ENCODE measurements around the gene LTBP3. TPM values are rescaled to one million over a fixed set of nuclear protein-coding genes. Genes with fewer than 3 reads are reported as not detected.
A peak's percentile ranks its signal among the peaks of the same experiment; 100 is the strongest.

The LTBP3 gene
- total and polyA plus RNA-seq, 9 of the 15 experiments (the other 6 are each of a cell fraction or from before 2014, with no cell fraction given), result 0.06 to 20.5 (median 4.8) TPM

GRCh38 chr11:65540290-65541092 lies 17.7 kb downstream of the LTBP3 start (continued):
- TF ChIP-seq CAMTA2 (CRISPR knock-in tag; conservative IDR thresholded peaks at IDR 0.05) (0 out of 2 replicates have a peak, but pooled peaks have one; percentile 27), ZNF561 (CRISPR knock-in tag; conservative IDR thresholded peaks at IDR 0.05) (no peak), ARID3A (IDR thresholded peaks at IDR 0.05; ENCODE audit: borderline replicate concordance, low read depth, low read length) (no peak), CEBPB (tag; IDR thresholded peaks at IDR 0.05) (peak; percentile 69), HNRNPK (IDR thresholded peaks at IDR 0.05; ENCODE audit: low read depth, low read length, poor library complexity, severe bottlenecking) (peak; percentile 60), DDX20 (tag; IDR thresholded peaks at IDR 0.05; ENCODE audit: low read depth) (no peak), NR2C2 (CRISPR knock-in tag; IDR thresholded peaks at IDR 0.05) (peak; percentile 75), NR2C2 (tag; IDR thresholded peaks at IDR 0.05) (peak; percentile 90), ZBTB17 (CRISPR knock-in tag; IDR thresholded peaks at IDR 0.05) (peak; percentile 26; the same call in 1 of the 2 replicates), MYBL2 (IDR thresholded peaks at IDR 0.05; ENCODE audit: low read depth) (no peak), MYBL2 (CRISPR knock-in tag; IDR thresholded peaks at IDR 0.05; ENCODE audit: borderline replicate concordance) (no peak), ZFP1 (CRISPR knock-in tag; IDR thresholded peaks at IDR 0.05) (no peak), TEAD1 (CRISPR knock-in tag; IDR thresholded peaks at IDR 0.05) (peak; percentile 11 to 92; a peak in 1 of 4 replicates), HES1 (IDR thresholded peaks at IDR 0.05; ENCODE audit: low read depth) (no peak), TOE1 (IDR thresholded peaks at IDR 0.05; ENCODE audit: borderline replicate concordance) (peak; percentile 65), TOE1 (CRISPR knock-in tag; IDR thresholded peaks at IDR 0.05; ENCODE audit: borderline replicate concordance, low read depth) (no peak), GTF2F1 (IDR thresholded peaks at IDR 0.05; ENCODE audit: low read depth, low read length) (no peak), ARHGAP35 (IDR thresholded peaks at IDR 0.05; ENCODE audit: partially characterized antibody) (no peak)
- TF ChIP-seq, protein P1, sequence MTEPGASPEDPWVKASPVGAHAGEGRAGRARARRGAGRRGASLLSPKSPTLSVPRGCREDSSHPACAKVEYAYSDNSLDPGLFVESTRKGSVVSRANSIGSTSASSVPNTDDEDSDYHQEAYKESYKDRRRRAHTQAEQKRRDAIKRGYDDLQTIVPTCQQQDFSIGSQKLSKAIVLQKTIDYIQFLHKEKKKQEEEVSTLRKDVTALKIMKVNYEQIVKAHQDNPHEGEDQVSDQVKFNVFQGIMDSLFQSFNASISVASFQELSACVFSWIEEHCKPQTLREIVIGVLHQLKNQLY (CRISPR knock-in tag; conservative IDR thresholded peaks at IDR 0.05), result no peak
- TF ChIP-seq, protein P2, sequence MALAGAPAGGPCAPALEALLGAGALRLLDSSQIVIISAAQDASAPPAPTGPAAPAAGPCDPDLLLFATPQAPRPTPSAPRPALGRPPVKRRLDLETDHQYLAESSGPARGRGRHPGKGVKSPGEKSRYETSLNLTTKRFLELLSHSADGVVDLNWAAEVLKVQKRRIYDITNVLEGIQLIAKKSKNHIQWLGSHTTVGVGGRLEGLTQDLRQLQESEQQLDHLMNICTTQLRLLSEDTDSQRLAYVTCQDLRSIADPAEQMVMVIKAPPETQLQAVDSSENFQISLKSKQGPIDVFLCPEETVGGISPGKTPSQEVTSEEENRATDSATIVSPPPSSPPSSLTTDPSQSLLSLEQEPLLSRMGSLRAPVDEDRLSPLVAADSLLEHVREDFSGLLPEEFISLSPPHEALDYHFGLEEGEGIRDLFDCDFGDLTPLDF (CRISPR knock-in tag; IDR thresholded peaks at IDR 0.05), result peak; percentile 81; the same call in 1 of the 2 replicates
- TF ChIP-seq, protein P3, sequence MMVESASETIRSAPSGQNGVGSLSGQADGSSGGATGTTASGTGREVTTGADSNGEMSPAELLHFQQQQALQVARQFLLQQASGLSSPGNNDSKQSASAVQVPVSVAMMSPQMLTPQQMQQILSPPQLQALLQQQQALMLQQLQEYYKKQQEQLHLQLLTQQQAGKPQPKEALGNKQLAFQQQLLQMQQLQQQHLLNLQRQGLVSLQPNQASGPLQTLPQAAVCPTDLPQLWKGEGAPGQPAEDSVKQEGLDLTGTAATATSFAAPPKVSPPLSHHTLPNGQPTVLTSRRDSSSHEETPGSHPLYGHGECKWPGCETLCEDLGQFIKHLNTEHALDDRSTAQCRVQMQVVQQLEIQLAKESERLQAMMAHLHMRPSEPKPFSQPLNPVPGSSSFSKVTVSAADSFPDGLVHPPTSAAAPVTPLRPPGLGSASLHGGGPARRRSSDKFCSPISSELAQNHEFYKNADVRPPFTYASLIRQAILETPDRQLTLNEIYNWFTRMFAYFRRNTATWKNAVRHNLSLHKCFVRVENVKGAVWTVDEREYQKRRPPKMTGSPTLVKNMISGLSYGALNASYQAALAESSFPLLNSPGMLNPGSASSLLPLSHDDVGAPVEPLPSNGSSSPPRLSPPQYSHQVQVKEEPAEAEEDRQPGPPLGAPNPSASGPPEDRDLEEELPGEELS (CRISPR knock-in tag; IDR thresholded peaks at IDR 0.05; ENCODE audit: borderline replicate concordance), result no peak; the same call in 1 of the 2 replicates
